MCF 10A (cell line): ENCODE measurements around the gene ZNF559. TPM values are rescaled to one million over a fixed set of nuclear protein-coding genes. Genes with fewer than 3 reads are reported as not detected.

Source experiments
- BruUV-seq: library from RNA; stranded (reverse); fragments of 400-500 nt; replicated peaks from 2 replicates; lab custom pipeline; 2021; lab: Mats Ljungman, UMichigan
- CTCF ChIA-PET: fragments of 300-600 bp; sonication (Branson Sonifier 250); formaldehyde crosslinking; extraction: SDS; loops from one replicate; lab custom pipeline; 2021; ENCODE audit warnings: antibody characterized with exemption, inconsistent platforms; lab: Yijun Ruan, JAX
- POLR2A ChIA-PET: fragments of 300-600, 350-650 bp; sonication (Branson Sonifier 250); formaldehyde crosslinking; extraction: SDS; loops from one replicate; lab custom pipeline; 2020; ENCODE audit warnings: antibody characterized with exemption, inconsistent platforms; lab: Yijun Ruan, JAX
- DNase-seq: peaks from one replicate; pipeline ENCODE4 v3.0.0-alpha.2; 2018; ENCODE audit not compliant: unreplicated experiment
- H3K27ac Mint-ChIP-seq: one replicate; pipeline ENCODE4 v1.8.0; 2022; ENCODE audit warnings: mild to moderate bottlenecking, low read depth, mixed read lengths; ENCODE audit not compliant: unreplicated experiment
- H3K27me3 Mint-ChIP-seq: one replicate; pipeline ENCODE4 v1.8.0; 2022; ENCODE audit warnings: mixed read lengths; ENCODE audit not compliant: insufficient read depth, unreplicated experiment
- H3K36me3 Mint-ChIP-seq: one replicate; pipeline ENCODE4 v1.8.0; 2022; ENCODE audit warnings: mild to moderate bottlenecking, moderate library complexity, mixed read lengths; ENCODE audit not compliant: insufficient read depth, unreplicated experiment
- H3K4me1 Mint-ChIP-seq: one replicate; pipeline ENCODE4 v1.8.0; 2022; ENCODE audit warnings: mixed read lengths; ENCODE audit not compliant: insufficient read depth, unreplicated experiment
- H3K4me3 Mint-ChIP-seq: one replicate; pipeline ENCODE4 v1.8.0; 2022; ENCODE audit warnings: mild to moderate bottlenecking, moderate library complexity, mixed read lengths; ENCODE audit not compliant: unreplicated experiment
- H3K9me3 Mint-ChIP-seq: one replicate; pipeline ENCODE4 v1.8.0; 2022; ENCODE audit warnings: mixed read lengths; ENCODE audit not compliant: unreplicated experiment
- CTCF ChIP-seq: fragments of 200-600 bp; IDR thresholded peaks from one replicate; pipeline ENCODE4 v1.8.0; 2022; ENCODE audit warnings: antibody characterized with exemption, mild to moderate bottlenecking; ENCODE audit not compliant: unreplicated experiment
- intact Hi-C: fragments of 100-400 bp; cut with micrococcal nuclease; formaldehyde crosslinking; loops from 2 replicates; pipeline ENCODE4 v1.14.1; 2022
- total RNA-seq: library from RNA; stranded (reverse); gene quantifications from 2 replicates; pipeline ENCODE4 v1.2.3, GENCODE V29; 2022

ZNF559 gene
- total RNA-seq, 1 experiment from 2014 or later, result 10.7 TPM

- Mint-ChIP-seq H3K4me3 (no peak overlapping the region), H3K36me3 (peaks cover 59% of the 10 kb centered on the region), H3K9me3 (peaks cover 40% of the 10 kb centered on the region), H3K27me3 (no peaks in the 10 kb centered on the region), H3K4me1 (no peaks in the 10 kb centered on the region), H3K27ac (no peak overlapping the region)
- no TSS peak for BruUV-seq
- ChIA-PET POLR2A (no interaction called here), CTCF (no interaction called here)
- no peak for TF ChIP-seq CTCF
- DNase-seq, result no peak
- intact Hi-C loops, result no loop called here
Observed at GRCh38 chr19:9296336-9296735, 27.6 kb upstream of the ZNF559 start.

GRCh38 chr19:9306443-9306842, 17.5 kb upstream of the ZNF559 start:
- Mint-ChIP-seq H3K9me3 (peaks cover 17% of the 10 kb centered on the region), H3K4me3 (no peak overlapping the region), H3K36me3 (peaks cover 43% of the 10 kb centered on the region), H3K27ac (no peak overlapping the region), H3K27me3 (no peaks in the 10 kb centered on the region), H3K4me1 (peaks cover 6% of the 10 kb centered on the region)
- TF ChIP-seq CTCF, result no peak
- BruUV-seq, result no TSS peak
- POLR2A ChIA-PET, result interaction anchor here (0.6 to 1.7 kb wide), 2 partner anchors 13 to 17 kb away, joined by 3 to 4 read pairs; partner anchors contain the start of gene ZNF559
- intact Hi-C loops, result loop anchor here (5.0 kb wide), 1 partner anchor 169 kb away; no protein-coding TSS in a partner anchor
- CTCF ChIA-PET, result interaction anchor here (0.6 to 1.0 kb wide), 3 partner anchors 8 to 230 kb away, joined by 3 read pairs; no protein-coding TSS in a partner anchor
- DNase-seq, result peak; percentile 30

- POLR2A ChIA-PET, result interaction anchor here (1.3 to 2.6 kb wide), 2 partner anchors 127 kb away, joined by 3 to 12 read pairs; partner anchors contain the start of gene ZNF266
- BruUV-seq, result no TSS peak
- intact Hi-C loops, result loop anchor here (2.0 to 5.0 kb wide), 2 partner anchors 127 to 171 kb away; partner anchors contain the start of gene ZNF266
- H3K27me3 Mint-ChIP-seq, result no peaks in the 10 kb centered on the region
- DNase-seq, result no peak
- H3K4me3 Mint-ChIP-seq, result peak overlapping the region; percentile 92
- no peak for TF ChIP-seq CTCF
- no peak overlapping the region for H3K27ac Mint-ChIP-seq
- H3K9me3 Mint-ChIP-seq, result peaks cover 7% of the 10 kb centered on the region
- peaks cover 26% of the 10 kb centered on the region for H3K36me3 Mint-ChIP-seq
- peaks cover 6% of the 10 kb centered on the region for H3K4me1 Mint-ChIP-seq
- CTCF ChIA-PET, result interaction anchor here (1.1 kb wide), 1 partner anchor 240 kb away, joined by 7 read pairs; no protein-coding TSS in a partner anchor
Observed at GRCh38 chr19:9308091-9308770, 15.7 kb upstream of the ZNF559 start.
